VCaP (cell line): ENCODE data around the gene RPL22.

Experiments used
- H3K27ac ChIP-seq: fragments of 450-650 bp; 2 replicates; pipeline ENCODE4 v1.5.1; 2017
- CTCF ChIP-seq: fragments of 450-650 bp; conservative IDR thresholded peaks from 2 replicates; pipeline ENCODE4 v1.5.1; 2017; ENCODE audit warnings: mild to moderate bottlenecking, moderate library complexity

Gene RPL22

DNA sequence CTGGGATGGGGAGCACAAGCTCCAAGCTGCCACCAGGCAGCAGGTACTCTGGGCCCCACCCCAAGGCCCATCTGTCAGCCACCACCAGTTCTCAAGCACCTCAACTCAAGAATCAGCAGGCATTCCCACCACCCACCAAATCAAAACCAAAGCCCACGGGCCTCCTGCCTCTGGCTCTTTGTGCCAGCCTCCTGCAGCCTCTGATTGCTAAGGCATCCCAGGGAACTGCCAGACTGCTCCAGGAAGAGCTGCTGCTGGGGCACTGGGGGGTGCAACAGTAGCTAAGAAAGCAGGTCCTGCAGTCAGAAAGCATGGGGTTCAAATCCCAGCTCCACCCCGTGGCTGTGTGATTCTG, 54.0 kb downstream of the RPL22 start:
- no peak overlapping the region for H3K27ac ChIP-seq
- TF ChIP-seq CTCF = no peak

DNA sequence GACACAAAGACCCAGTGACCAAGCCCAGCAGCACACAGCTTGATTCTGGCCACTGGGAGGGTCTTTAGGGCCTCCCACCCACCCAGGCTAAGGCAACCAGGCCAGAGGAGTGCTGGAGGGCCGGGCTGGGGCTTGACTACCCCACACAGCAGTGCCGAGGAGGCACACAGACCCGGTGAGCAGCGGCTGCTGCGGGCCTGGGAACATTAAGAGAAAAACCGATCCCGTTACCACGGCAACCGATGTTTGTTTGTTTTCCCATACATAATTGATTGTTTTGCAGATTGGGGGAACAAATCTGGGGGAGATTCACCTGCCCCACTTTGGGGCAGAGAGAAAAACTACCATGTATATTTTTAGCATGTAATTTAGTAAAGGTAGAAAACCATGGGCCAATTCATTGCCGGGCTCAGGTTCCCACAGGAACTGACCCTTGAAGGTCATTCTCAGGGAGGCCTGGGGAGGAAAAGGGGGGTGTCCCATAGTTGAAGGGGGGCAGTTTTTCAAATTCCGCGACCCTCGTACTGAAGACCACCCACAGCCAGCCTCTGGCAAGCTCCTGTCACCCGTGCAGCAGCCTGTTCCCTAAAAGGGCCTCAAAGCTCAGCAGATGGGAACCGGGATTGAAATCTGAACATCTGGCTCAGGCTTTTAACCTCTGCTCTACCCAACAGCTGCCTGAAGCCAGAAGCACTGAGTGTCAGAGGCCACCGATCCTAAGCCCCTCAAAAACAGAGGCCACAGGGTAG, 54.6 kb downstream of the RPL22 start:
- no peak overlapping the region for H3K27ac ChIP-seq
- TF ChIP-seq CTCF = no peak

DNA sequence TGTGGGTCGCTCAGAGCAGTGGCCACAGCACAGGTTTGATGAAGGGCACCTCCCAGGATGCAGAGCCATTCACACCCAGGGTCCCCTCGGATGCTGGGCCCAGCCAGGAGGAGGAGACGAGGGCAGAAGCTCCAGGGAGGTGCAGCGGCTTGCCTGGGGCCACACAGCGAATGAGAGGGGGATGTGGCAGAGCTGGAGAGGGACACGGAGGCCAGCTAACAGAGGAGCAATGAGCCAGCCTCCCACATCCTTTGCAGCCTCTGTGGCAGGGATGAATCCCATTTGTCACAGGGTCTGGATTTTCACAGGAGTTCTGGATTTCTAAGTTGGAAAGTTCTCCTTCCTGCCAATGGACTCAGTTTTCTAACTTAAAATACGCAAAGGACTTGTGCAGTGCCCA, 55.2 kb downstream of the RPL22 start:
- no peak for TF ChIP-seq CTCF
- H3K27ac ChIP-seq = no peak overlapping the region

GRCh38 chr1:6143395-6143794, 56.0 kb downstream of the RPL22 start:
- H3K27ac ChIP-seq = no peak overlapping the region
- TF ChIP-seq CTCF = no peak

GRCh38 chr1:6142734-6143133, 56.7 kb downstream of the RPL22 start:
- H3K27ac ChIP-seq = no peak overlapping the region
- no peak for TF ChIP-seq CTCF

GRCh38 chr1:6142036-6142621, 57.3 kb downstream of the RPL22 start:
- no peak for TF ChIP-seq CTCF
- H3K27ac ChIP-seq = no peak overlapping the region

- no peak overlapping the region for H3K27ac ChIP-seq
- no peak for TF ChIP-seq CTCF
Measured at GRCh38 chr1:6141592-6141991, 57.8 kb downstream of the RPL22 start.
